Measurements from ENCODE around the gene PKNOX2.

The PKNOX2 gene

GRCh38 chr11:125454047-125454446, 289.5 kb downstream of the PKNOX2 start:
- DNase-seq: no peak

GRCh38 chr11:125455851-125456250, 291.3 kb downstream of the PKNOX2 start:
- no peak for DNase-seq

- DNase-seq: no peak
Measured at GRCh38 chr11:125457814-125458343, 293.3 kb downstream of the PKNOX2 start.

GRCh38 chr11:125460275-125460674, 295.7 kb downstream of the PKNOX2 start:
- no peak for DNase-seq

- DNase-seq: no peak
Measured at GRCh38 chr11:125463590-125464269, 299.2 kb downstream of the PKNOX2 start.

GRCh38 chr11:125464270-125464662, 299.7 kb downstream of the PKNOX2 start:
- no peak for DNase-seq

GRCh38 chr11:125464666-125465065, 300.1 kb downstream of the PKNOX2 start:
- no peak for DNase-seq

- DNase-seq: no peak
Measured at GRCh38 chr11:125465255-125465654, 300.7 kb downstream of the PKNOX2 start.

GRCh38 chr11:125465701-125466100, 301.1 kb downstream of the PKNOX2 start:
- no peak for DNase-seq

GRCh38 chr11:125468025-125468424, 303.5 kb downstream of the PKNOX2 start:
- no peak for DNase-seq

- DNase-seq: no peak
Measured at GRCh38 chr11:125468852-125469251, 304.3 kb downstream of the PKNOX2 start.

GRCh38 chr11:125470355-125470754, 305.8 kb downstream of the PKNOX2 start:
- DNase-seq: no peak

- DNase-seq: no peak
Measured at GRCh38 chr11:125476721-125477120, 312.2 kb downstream of the PKNOX2 start.

GRCh38 chr11:125479137-125479536, 314.6 kb downstream of the PKNOX2 start:
- no peak for DNase-seq

- DNase-seq: no peak
Measured at GRCh38 chr11:125481531-125481930, 317.0 kb downstream of the PKNOX2 start.
